GM21619 (cell line): ENCODE data around the gene LAMP5.

Experiments
- ATAC-seq: cut with Tn5 transposase; IDR thresholded peaks from one replicate; pipeline ENCODE4 v1.9.1; 2021; ENCODE audit not compliant: unreplicated experiment

LAMP5 gene

GRCh38 chr20:9578594-9578993, 64.2 kb downstream of the LAMP5 start:
- no peak for ATAC-seq
